MCF 10A (cell line): ENCODE data around the gene ARHGEF10L. TPM values are rescaled to one million over a fixed set of nuclear protein-coding genes. Genes with fewer than 3 reads are reported as not detected.

Experiments
- BruUV-seq: library from RNA; stranded (reverse); fragments of 400-500 nt; replicated peaks from 2 replicates; lab custom pipeline; 2021; lab: Mats Ljungman, UMichigan
- CTCF ChIA-PET: fragments of 300-600 bp; sonication (Branson Sonifier 250); formaldehyde crosslinking; extraction: SDS; loops from one replicate; lab custom pipeline; 2021; ENCODE audit warnings: antibody characterized with exemption, inconsistent platforms; lab: Yijun Ruan, JAX
- POLR2A ChIA-PET: fragments of 300-600, 350-650 bp; sonication (Branson Sonifier 250); formaldehyde crosslinking; extraction: SDS; loops from one replicate; lab custom pipeline; 2020; ENCODE audit warnings: antibody characterized with exemption, inconsistent platforms; lab: Yijun Ruan, JAX
- DNase-seq: peaks from one replicate; pipeline ENCODE4 v3.0.0-alpha.2; 2018; ENCODE audit not compliant: unreplicated experiment
- H3K27ac Mint-ChIP-seq: one replicate; pipeline ENCODE4 v1.8.0; 2022; ENCODE audit warnings: mild to moderate bottlenecking, low read depth, mixed read lengths; ENCODE audit not compliant: unreplicated experiment
- H3K27me3 Mint-ChIP-seq: one replicate; pipeline ENCODE4 v1.8.0; 2022; ENCODE audit warnings: mixed read lengths; ENCODE audit not compliant: insufficient read depth, unreplicated experiment
- H3K36me3 Mint-ChIP-seq: one replicate; pipeline ENCODE4 v1.8.0; 2022; ENCODE audit warnings: mild to moderate bottlenecking, moderate library complexity, mixed read lengths; ENCODE audit not compliant: insufficient read depth, unreplicated experiment
- H3K4me1 Mint-ChIP-seq: one replicate; pipeline ENCODE4 v1.8.0; 2022; ENCODE audit warnings: mixed read lengths; ENCODE audit not compliant: insufficient read depth, unreplicated experiment
- H3K4me3 Mint-ChIP-seq: one replicate; pipeline ENCODE4 v1.8.0; 2022; ENCODE audit warnings: mild to moderate bottlenecking, moderate library complexity, mixed read lengths; ENCODE audit not compliant: unreplicated experiment
- H3K9me3 Mint-ChIP-seq: one replicate; pipeline ENCODE4 v1.8.0; 2022; ENCODE audit warnings: mixed read lengths; ENCODE audit not compliant: unreplicated experiment
- intact Hi-C: fragments of 100-400 bp; cut with micrococcal nuclease; formaldehyde crosslinking; loops from 2 replicates; pipeline ENCODE4 v1.14.1; 2022
- total RNA-seq: library from RNA; stranded (reverse); gene quantifications from 2 replicates; pipeline ENCODE4 v1.2.3, GENCODE V29; 2022
- TF ChIP-seq, protein P1 (sequence below): fragments of 200-600 bp; IDR thresholded peaks from one replicate; pipeline ENCODE4 v1.8.0; 2022; ENCODE audit warnings: antibody characterized with exemption, mild to moderate bottlenecking; ENCODE audit not compliant: unreplicated experiment

ARHGEF10L gene
- total RNA-seq, 1 experiment from 2014 or later = 5.0 TPM

DNA sequence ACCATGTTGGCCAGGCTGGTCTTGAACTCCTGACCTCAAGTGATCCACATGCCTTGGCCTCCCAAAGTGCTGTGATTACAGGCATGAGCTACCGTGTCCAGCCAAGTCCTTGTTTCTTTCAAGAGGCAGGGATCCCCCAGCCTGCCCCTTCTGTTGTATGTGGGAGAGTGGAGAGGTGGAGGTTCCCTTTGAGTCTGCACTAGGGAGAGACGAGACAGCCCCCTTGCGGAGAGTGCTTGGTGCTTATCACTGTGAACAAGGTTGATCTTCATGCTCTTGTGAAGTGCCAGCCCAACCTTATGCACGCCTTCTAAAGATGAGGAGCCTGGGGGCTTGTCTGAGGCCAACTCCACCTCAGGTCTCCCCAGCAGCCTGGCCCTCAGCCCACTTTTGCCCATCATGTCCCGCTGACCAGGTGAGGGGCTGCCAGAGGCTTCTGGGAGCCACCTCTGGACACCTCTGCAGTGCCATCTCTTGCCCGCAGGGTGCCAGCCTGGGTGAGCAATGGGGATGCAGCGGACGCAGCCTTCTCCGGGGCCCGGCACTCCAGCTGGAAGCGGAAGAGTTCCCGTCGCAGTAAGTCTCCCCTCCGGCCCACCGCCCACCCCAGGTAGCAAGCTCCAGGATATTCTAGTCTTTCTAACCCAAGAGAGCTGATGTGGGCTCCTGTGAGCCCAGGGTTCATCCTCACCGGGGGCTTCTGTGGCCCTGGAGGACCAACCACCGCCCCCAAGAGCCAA lies 62.3 kb downstream of the ARHGEF10L start:
- intact Hi-C loops = no loop called here
- Mint-ChIP-seq H3K9me3 (no peaks in the 10 kb centered on the region), H3K36me3 (no peaks in the 10 kb centered on the region), H3K4me1 (peaks cover 4% of the 10 kb centered on the region), H3K27ac (no peak overlapping the region), H3K27me3 (no peaks in the 10 kb centered on the region), H3K4me3 (no peak overlapping the region)
- POLR2A ChIA-PET = no interaction called here
- TF ChIP-seq, protein P1, sequence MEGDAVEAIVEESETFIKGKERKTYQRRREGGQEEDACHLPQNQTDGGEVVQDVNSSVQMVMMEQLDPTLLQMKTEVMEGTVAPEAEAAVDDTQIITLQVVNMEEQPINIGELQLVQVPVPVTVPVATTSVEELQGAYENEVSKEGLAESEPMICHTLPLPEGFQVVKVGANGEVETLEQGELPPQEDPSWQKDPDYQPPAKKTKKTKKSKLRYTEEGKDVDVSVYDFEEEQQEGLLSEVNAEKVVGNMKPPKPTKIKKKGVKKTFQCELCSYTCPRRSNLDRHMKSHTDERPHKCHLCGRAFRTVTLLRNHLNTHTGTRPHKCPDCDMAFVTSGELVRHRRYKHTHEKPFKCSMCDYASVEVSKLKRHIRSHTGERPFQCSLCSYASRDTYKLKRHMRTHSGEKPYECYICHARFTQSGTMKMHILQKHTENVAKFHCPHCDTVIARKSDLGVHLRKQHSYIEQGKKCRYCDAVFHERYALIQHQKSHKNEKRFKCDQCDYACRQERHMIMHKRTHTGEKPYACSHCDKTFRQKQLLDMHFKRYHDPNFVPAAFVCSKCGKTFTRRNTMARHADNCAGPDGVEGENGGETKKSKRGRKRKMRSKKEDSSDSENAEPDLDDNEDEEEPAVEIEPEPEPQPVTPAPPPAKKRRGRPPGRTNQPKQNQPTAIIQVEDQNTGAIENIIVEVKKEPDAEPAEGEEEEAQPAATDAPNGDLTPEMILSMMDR = no peak
- no TSS peak for BruUV-seq
- CTCF ChIA-PET = interaction anchor here (0.7 to 2.5 kb wide), 2 partner anchors 18 to 99 kb away, joined by 3 to 11 read pairs; no protein-coding TSS in a partner anchor
- no peak for DNase-seq

DNA sequence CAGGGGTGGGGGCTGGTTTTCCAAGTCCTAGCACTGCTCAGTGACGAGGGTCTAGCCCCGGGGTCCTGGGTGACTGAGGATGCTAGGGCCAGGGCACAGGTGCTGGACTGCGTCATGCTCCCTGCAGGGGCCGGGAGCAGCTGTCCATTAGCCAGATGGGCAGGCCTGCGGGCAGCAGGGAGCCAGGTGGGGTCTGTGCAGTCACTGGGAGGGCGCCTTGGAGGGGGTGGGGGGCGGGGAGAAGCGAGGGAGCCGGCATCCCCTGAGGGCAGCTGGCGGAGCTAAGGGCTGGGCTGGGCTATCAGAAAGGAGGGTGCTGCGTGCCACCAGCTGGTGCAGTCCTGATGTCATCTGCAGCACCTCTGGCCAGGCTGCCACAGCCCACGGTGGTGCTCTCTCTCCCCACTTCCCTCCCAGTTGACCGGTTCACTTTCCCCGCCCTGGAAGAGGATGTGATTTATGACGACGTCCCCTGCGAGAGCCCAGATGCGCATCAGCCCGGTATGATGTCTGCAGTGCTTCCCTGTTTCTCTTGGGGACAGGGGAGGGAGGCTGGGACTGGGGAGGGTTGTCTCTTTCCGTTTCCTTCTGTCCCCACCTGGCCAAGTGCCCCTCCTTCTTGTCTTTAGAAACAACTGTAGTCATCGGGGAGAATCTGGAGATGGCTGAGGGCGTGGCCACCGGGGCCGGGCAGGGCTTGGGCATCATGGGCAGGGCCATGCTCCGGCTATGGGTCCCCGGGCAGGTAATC lies 63.8 kb downstream of the ARHGEF10L start:
- intact Hi-C loops = no loop called here
- Mint-ChIP-seq H3K4me3 (no peak overlapping the region), H3K4me1 (no peaks in the 10 kb centered on the region), H3K27me3 (no peaks in the 10 kb centered on the region), H3K9me3 (no peaks in the 10 kb centered on the region), H3K36me3 (no peaks in the 10 kb centered on the region), H3K27ac (no peak overlapping the region)
- TF ChIP-seq, protein P1 = no peak
- DNase-seq = no peak
- CTCF ChIA-PET = no interaction called here
- POLR2A ChIA-PET = no interaction called here
- BruUV-seq = no TSS peak

DNA sequence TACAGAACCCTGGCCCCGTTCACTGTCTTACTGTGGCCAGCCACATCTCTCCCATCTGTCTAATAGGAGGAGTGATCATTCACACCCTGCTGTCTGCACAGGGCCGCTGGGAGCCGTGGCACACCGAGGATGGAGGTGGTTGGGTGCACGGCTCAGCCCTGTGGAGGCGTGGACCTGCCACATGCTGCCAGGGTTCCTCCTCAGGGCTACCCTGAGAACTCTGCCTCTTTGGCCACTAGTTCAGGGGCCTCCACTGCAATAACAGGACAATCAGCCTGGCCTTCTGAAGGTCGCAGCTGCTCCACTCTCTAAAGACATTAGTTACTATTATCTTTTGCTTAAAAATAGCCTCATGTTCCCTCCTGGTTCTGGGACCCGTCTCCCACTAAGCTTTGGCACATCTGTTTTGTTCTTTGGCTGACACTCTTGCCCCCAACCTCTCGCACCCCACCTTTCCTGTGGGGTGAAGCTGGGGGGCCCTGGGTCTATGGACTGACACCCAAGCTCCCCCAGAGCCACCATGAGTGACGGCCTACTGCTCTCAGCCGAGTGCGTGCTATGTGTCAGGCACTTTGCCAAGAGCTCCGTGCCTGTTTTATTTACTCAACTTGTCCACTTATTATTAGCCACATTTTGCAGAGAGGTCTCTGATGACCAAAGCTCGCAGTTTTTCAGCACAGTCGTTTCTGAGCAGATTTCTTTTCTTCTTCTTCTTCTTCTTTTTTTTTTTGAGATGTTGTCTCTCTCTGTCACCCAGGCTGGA lies 66.3 kb downstream of the ARHGEF10L start:
- TF ChIP-seq, protein P1 = no peak
- BruUV-seq = no TSS peak
- ChIA-PET CTCF (interaction anchor here (0.5 to 4.4 kb wide), 28 partner anchors 8 to 210 kb away, joined by 3 to 72 read pairs (median 6); no protein-coding TSS in a partner anchor), POLR2A (interaction anchor here (1.2 kb wide), 1 partner anchor 114 kb away, joined by 3 read pairs; no protein-coding TSS in a partner anchor)
- Mint-ChIP-seq H3K9me3 (no peaks in the 10 kb centered on the region), H3K4me3 (no peak overlapping the region), H3K27ac (no peak overlapping the region), H3K27me3 (no peaks in the 10 kb centered on the region), H3K36me3 (no peaks in the 10 kb centered on the region), H3K4me1 (no peaks in the 10 kb centered on the region)
- no peak for DNase-seq
- intact Hi-C loops = loop anchor here (1.0 to 2.0 kb wide), 4 partner anchors 33 to 185 kb away; no protein-coding TSS in a partner anchor
